HepG2 (cell line): Measurements from ENCODE around the gene BIK. TPM values are rescaled to one million over a fixed set of nuclear protein-coding genes. Genes with fewer than 3 reads are reported as not detected.
A peak's percentile ranks its signal among the peaks of the same experiment; 100 is the strongest.

Source experiments
- ATRX ChIP-seq: sonication (generic); formaldehyde crosslinking; IDR thresholded peaks from 2 replicates; pipeline ENCODE4 v1.4.0; 2020; ENCODE audit warnings: missing genetic modification reagents, borderline replicate concordance
- CENPBD1 ChIP-seq: sonication (generic); formaldehyde crosslinking; IDR thresholded peaks from 2 replicates; pipeline ENCODE4 v1.8.0; 2022; ENCODE audit warnings: missing genetic modification reagents, low read depth, mild to moderate bottlenecking, borderline replicate concordance
- CENPT ChIP-seq: sonication (generic); formaldehyde crosslinking; IDR thresholded peaks from 2 replicates; pipeline ENCODE4 v1.8.0; 2022; ENCODE audit warnings: low read depth, mild to moderate bottlenecking, moderate library complexity, missing genetic modification reagents
- CHD2 ChIP-seq: IDR thresholded peaks from 2 replicates; pipeline ENCODE4 v1.6.1; 2011; ENCODE audit warnings: low read depth, low read length, improper control_type of control experiment
- E2F1 ChIP-seq: sonication (generic); formaldehyde crosslinking; IDR thresholded peaks from 2 replicates; pipeline ENCODE4 v1.5.0; 2020; ENCODE audit warnings: missing genetic modification reagents
- IKZF1 ChIP-seq: fragments of 450-650 bp; IDR thresholded peaks from 2 replicates; pipeline ENCODE4 v1.7.1; 2016
- KIAA2018 ChIP-seq: sonication (generic); formaldehyde crosslinking; IDR thresholded peaks from 2 replicates; pipeline ENCODE4 v1.5.0; 2020; ENCODE audit warnings: mild to moderate bottlenecking, missing genetic modification reagents, borderline replicate concordance
- SRY ChIP-seq: sonication (generic); formaldehyde crosslinking; IDR thresholded peaks from 2 replicates; pipeline ENCODE4 v1.8.0; 2022; ENCODE audit warnings: mild to moderate bottlenecking, missing genetic modification reagents
- TBX2 ChIP-seq: sonication (generic); formaldehyde crosslinking; IDR thresholded peaks from 2 replicates; pipeline ENCODE4 v1.5.0; 2020; ENCODE audit warnings: missing genetic modification reagents, mild to moderate bottlenecking, borderline replicate concordance
- polyA plus RNA-seq, 8 experiments: library from polyadenylated mRNA; depleted of rRNA in 3 of 8; stranded (reverse) in 7 of 8; unstranded in 1 of 8; fragments of >200 nt; fragmentation: Illumina TruSeq in 4 of 8; extraction: Trizol in 4 of 8; gene quantifications; 2 replicates each; pipeline versions ENCODE4 v1.2.1 to v1.2.3, GENCODE V29; 2011 to 2016; ENCODE audit warnings: low read depth in 4 of 8, missing spikeins in 1 of 8, mixed read lengths in 1 of 8; ENCODE audit not compliant: insufficient read depth in 1 of 8
- total RNA-seq, 5 experiments: library from RNA; depleted of rRNA; stranded (reverse); fragments of >200 nt; fragmentation: Illumina TruSeq; extraction: Trizol; gene quantifications; 2 replicates each; pipeline ENCODE4 v1.2.3, GENCODE V29; 2016; ENCODE audit warnings: low read depth in 1 of 5
- TF ChIP-seq, protein P1 (sequence below): IDR thresholded peaks from 2 replicates; pipeline ENCODE4 v1.6.1; 2016; ENCODE audit warnings: low read depth, borderline replicate concordance
- TF ChIP-seq, protein P2 (sequence below): sonication (generic); formaldehyde crosslinking; IDR thresholded peaks from 2 replicates; pipeline ENCODE4 v1.5.0; 2020; ENCODE audit warnings: mild to moderate bottlenecking, missing genetic modification reagents
- TF ChIP-seq, protein P3 (sequence below): sonication (generic); formaldehyde crosslinking; IDR thresholded peaks from 2 replicates; pipeline ENCODE4 v1.4.0; 2020; ENCODE audit warnings: missing genetic modification reagents

The BIK gene
- total and polyA plus RNA-seq, 2 of the 13 experiments (the other 11 are each of a cell fraction or from before 2014, with no cell fraction given) = 0.54 to 0.80 TPM

DNA sequence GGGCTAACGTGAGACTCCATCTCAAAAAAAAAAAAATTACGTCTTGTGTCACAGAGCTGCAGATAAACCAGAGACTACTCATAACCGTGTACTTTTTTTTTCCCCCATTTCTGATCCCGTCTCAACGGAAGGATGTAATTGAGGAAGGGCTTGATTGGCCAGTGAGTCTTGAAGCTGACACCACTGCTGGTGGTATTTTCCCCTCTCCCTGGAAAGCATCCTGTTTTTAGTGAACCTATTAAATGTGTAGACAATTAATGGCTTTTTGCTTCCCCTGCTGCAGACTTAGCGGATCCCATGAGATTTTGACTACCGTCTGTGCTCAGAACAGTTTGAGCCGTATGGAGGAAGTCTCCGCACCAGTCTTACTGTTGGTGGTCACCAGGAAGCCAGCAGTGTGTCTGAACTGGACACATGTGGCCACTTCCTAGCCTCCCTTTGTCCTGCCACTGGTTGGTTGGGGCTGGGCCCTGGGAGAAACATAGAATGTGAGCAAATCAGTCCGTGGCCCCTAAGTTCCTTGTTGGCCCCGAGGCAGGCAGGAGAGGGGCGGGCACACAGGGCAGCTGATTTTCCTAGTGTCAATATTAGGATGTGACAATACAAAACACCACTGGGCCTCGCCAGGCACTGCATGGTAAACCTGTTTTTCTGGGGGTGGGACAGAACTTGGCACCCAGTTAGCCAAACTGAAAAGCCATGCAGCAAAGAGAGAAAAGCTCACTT lies 3.1 kb downstream of the BIK start (continued):
- TF ChIP-seq CENPBD1 (CRISPR knock-in tag) = no peak
- TF ChIP-seq, protein P1, sequence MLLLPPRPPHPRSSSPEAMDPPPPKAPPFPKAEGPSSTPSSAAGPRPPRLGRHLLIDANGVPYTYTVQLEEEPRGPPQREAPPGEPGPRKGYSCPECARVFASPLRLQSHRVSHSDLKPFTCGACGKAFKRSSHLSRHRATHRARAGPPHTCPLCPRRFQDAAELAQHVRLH (CRISPR knock-in tag) = no peak
- no peak for TF ChIP-seq CENPT (CRISPR knock-in tag)
- TF ChIP-seq, protein P2, sequence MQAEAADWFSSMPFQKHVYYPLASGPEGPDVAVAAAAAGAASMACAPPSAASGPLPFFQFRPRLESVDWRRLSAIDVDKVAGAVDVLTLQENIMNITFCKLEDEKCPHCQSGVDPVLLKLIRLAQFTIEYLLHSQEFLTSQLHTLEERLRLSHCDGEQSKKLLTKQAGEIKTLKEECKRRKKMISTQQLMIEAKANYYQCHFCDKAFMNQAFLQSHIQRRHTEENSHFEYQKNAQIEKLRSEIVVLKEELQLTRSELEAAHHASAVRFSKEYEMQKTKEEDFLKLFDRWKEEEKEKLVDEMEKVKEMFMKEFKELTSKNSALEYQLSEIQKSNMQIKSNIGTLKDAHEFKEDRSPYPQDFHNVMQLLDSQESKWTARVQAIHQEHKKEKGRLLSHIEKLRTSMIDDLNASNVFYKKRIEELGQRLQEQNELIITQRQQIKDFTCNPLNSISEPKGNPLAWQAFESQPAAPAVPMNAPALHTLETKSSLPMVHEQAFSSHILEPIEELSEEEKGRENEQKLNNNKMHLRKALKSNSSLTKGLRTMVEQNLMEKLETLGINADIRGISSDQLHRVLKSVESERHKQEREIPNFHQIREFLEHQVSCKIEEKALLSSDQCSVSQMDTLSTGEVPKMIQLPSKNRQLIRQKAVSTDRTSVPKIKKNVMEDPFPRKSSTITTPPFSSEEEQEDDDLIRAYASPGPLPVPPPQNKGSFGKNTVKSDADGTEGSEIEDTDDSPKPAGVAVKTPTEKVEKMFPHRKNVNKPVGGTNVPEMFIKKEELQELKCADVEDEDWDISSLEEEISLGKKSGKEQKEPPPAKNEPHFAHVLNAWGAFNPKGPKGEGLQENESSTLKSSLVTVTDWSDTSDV (CRISPR knock-in tag) = no peak
- TF ChIP-seq E2F1 = no peak
- no peak for TF ChIP-seq SRY (CRISPR knock-in tag)
- TF ChIP-seq, protein P3, sequence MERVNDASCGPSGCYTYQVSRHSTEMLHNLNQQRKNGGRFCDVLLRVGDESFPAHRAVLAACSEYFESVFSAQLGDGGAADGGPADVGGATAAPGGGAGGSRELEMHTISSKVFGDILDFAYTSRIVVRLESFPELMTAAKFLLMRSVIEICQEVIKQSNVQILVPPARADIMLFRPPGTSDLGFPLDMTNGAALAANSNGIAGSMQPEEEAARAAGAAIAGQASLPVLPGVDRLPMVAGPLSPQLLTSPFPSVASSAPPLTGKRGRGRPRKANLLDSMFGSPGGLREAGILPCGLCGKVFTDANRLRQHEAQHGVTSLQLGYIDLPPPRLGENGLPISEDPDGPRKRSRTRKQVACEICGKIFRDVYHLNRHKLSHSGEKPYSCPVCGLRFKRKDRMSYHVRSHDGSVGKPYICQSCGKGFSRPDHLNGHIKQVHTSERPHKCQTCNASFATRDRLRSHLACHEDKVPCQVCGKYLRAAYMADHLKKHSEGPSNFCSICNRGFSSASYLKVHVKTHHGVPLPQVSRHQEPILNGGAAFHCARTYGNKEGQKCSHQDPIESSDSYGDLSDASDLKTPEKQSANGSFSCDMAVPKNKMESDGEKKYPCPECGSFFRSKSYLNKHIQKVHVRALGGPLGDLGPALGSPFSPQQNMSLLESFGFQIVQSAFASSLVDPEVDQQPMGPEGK (CRISPR knock-in tag) = peak; percentile 32; the same call in 1 of the 2 replicates
- TF ChIP-seq TBX2 (CRISPR knock-in tag) = peak; percentile 29; the same call in 1 of the 2 replicates
- TF ChIP-seq CHD2 = no peak
- no peak for TF ChIP-seq KIAA2018 (CRISPR knock-in tag)
- TF ChIP-seq ATRX (CRISPR knock-in tag) = no peak
- no peak for TF ChIP-seq IKZF1
